GM10847 (cell line): ENCODE data around the gene KCNE1.
"Not testable (repeated sequence)": the region's sequence is repeated elsewhere in the genome, so short reads cannot be mapped to it uniquely, and the experiment has no call there.

Source experiments
- POLR2A ChIP-seq: IDR thresholded peaks from 2 replicates; pipeline ENCODE4 v1.6.1; 2011; ENCODE audit not compliant: insufficient read length; ENCODE audit errors: extremely low read depth

KCNE1 gene

GRCh38 chr21:34499116-34499515 is 12.9 kb downstream of the KCNE1 start:
- no peak for TF ChIP-seq POLR2A

GRCh38 chr21:34498623-34499022 is 13.4 kb downstream of the KCNE1 start:
- no peak for TF ChIP-seq POLR2A

GRCh38 chr21:34423805-34424204 is 88.2 kb downstream of the KCNE1 start, which contains the start of gene SMIM34:
TSS of gene SMIM34 (minus strand) at chr21:34423951. CDS start at chr21:34423839, 112 bp downstream.
- not testable (repeated sequence) for TF ChIP-seq POLR2A
